ENCODE results near the gene MAPK4.

MAPK4 gene

GRCh38 chr18:50656841-50657470 lies 97.1 kb downstream of the MAPK4 start:
- no peak for DNase-seq

- DNase-seq, result no peak
Observed at GRCh38 chr18:50658601-50659000, 98.7 kb downstream of the MAPK4 start.

GRCh38 chr18:50659091-50660003 lies 99.5 kb downstream of the MAPK4 start:
- DNase-seq, result no peak

- DNase-seq, result no peak
Observed at GRCh38 chr18:50661013-50661412, 101.1 kb downstream of the MAPK4 start.

GRCh38 chr18:50662177-50662576 lies 102.3 kb downstream of the MAPK4 start:
- DNase-seq, result no peak

- no peak for DNase-seq
Observed at GRCh38 chr18:50662775-50663383, 103.0 kb downstream of the MAPK4 start.

GRCh38 chr18:50663626-50664441 lies 103.9 kb downstream of the MAPK4 start:
- no peak for DNase-seq

- no peak for DNase-seq
Observed at GRCh38 chr18:50665015-50665414, 105.1 kb downstream of the MAPK4 start.

GRCh38 chr18:50665519-50665918 lies 105.6 kb downstream of the MAPK4 start:
- no peak for DNase-seq

GRCh38 chr18:50666536-50666935 lies 106.6 kb downstream of the MAPK4 start:
- DNase-seq, result no peak

GRCh38 chr18:50671376-50671775 lies 111.5 kb downstream of the MAPK4 start:
- DNase-seq, result no peak

- DNase-seq, result no peak
Observed at GRCh38 chr18:50674307-50674980, 114.6 kb downstream of the MAPK4 start.

GRCh38 chr18:50675043-50675442 lies 115.2 kb downstream of the MAPK4 start:
- DNase-seq, result no peak

- no peak for DNase-seq
Observed at GRCh38 chr18:50678651-50679050, 118.8 kb downstream of the MAPK4 start.

- no peak for DNase-seq
Observed at GRCh38 chr18:50679056-50679455, 119.2 kb downstream of the MAPK4 start.

GRCh38 chr18:50679656-50680055 lies 119.8 kb downstream of the MAPK4 start:
- no peak for DNase-seq

GRCh38 chr18:50680966-50681365 lies 121.1 kb downstream of the MAPK4 start:
- DNase-seq, result no peak

GRCh38 chr18:50682852-50683251 lies 123.0 kb downstream of the MAPK4 start:
- no peak for DNase-seq

GRCh38 chr18:50686409-50686808 lies 126.5 kb downstream of the MAPK4 start:
- no peak for DNase-seq

GRCh38 chr18:50687491-50687890 lies 127.6 kb downstream of the MAPK4 start:
- no peak for DNase-seq

GRCh38 chr18:50689578-50689977 lies 129.7 kb downstream of the MAPK4 start:
- DNase-seq, result no peak

GRCh38 chr18:50694147-50694546 lies 134.3 kb downstream of the MAPK4 start:
- no peak for DNase-seq

Measured in activated effector memory CD4-positive, alpha-beta T cell treated with anti-CD3 and anti-CD28 coated beads, Interleukin-2, amount 50 U/mL, for 16 hours (primary cell).